ENCODE measurements around the gene CNKSR3. TPM values are rescaled to one million over a fixed set of nuclear protein-coding genes. Genes with fewer than 3 reads are reported as not detected.

CNKSR3 gene
- total RNA-seq, 2 donors from 2014 or later: 5.9 to 8.0 TPM

DNA sequence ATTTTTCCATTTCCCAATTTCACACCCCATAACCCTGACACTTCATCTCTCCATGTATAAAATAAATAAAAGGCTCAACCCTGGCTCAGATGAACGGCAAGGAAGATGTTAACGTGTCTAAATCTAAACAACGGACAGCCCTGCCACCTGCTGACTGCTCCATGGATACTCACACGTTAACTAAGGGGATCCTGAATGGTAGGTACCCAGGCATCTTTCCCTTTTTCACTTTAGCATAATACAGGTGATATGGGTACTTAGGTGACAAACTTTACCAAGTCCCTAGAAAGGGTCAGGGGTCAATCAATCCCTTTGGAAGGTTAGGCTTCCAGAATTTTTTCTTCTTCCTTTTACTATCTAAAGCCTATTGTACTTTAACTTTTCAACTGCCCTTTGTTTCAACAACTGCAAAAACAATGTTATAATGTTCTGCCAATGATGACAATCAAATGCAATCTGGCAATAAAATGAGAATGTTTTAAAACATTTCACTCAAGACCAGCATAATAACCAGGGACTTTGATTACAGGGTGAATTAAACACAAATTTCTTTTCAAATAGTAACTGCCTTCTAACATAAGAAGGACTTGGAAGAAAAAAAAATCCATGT is 101.5 kb downstream of the CNKSR3 start:
- H3K9ac ChIP-seq (ENCODE audit: extremely low read depth, low read length, poor library complexity, severe bottlenecking): no peak overlapping the region
- no peaks in the 10 kb centered on the region for H3K27me3 Mint-ChIP-seq (ENCODE audit: insufficient read depth)
- H3K4me3 Mint-ChIP-seq: no peak overlapping the region
- peaks cover 6% of the 10 kb centered on the region for H3K4me1 Mint-ChIP-seq
- WGBS, 2 experiments (ENCODE audit: insufficient coverage in 1 of 2, insufficient read length in 1 of 2): 85 to 91% methylated on average over 3 to 4 of the region's 4 CpGs
- no peak overlapping the region for H3K27ac ChIP-seq (ENCODE audit: low read depth, low read length)
- H3K9me3 Mint-ChIP-seq: no peaks in the 10 kb centered on the region
- H3K4me1 ChIP-seq (ENCODE audit: control insufficient read depth, insufficient read depth, low read length): no peaks in the 10 kb centered on the region
- no peaks in the 10 kb centered on the region for H3K9me3 ChIP-seq (ENCODE audit: control insufficient read depth, low read length)
- H3K36me3 ChIP-seq (ENCODE audit: control insufficient read depth, insufficient read depth, low read length): peaks cover 14% of the 10 kb centered on the region
- H3K27ac Mint-ChIP-seq: no peak overlapping the region
- no peaks in the 10 kb centered on the region for H3K27me3 ChIP-seq (ENCODE audit: control insufficient read depth, insufficient read depth, low read length, poor library complexity, severe bottlenecking)
- TF ChIP-seq, protein P1, sequence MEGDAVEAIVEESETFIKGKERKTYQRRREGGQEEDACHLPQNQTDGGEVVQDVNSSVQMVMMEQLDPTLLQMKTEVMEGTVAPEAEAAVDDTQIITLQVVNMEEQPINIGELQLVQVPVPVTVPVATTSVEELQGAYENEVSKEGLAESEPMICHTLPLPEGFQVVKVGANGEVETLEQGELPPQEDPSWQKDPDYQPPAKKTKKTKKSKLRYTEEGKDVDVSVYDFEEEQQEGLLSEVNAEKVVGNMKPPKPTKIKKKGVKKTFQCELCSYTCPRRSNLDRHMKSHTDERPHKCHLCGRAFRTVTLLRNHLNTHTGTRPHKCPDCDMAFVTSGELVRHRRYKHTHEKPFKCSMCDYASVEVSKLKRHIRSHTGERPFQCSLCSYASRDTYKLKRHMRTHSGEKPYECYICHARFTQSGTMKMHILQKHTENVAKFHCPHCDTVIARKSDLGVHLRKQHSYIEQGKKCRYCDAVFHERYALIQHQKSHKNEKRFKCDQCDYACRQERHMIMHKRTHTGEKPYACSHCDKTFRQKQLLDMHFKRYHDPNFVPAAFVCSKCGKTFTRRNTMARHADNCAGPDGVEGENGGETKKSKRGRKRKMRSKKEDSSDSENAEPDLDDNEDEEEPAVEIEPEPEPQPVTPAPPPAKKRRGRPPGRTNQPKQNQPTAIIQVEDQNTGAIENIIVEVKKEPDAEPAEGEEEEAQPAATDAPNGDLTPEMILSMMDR (conservative IDR thresholded peaks at IDR 0.05): peak; percentile 50
- no peak overlapping the region for H3K4me3 ChIP-seq (ENCODE audit: low read length)
- no peak for DNase-seq
- peaks cover 39% of the 10 kb centered on the region for H3K36me3 Mint-ChIP-seq (ENCODE audit: low read depth)

DNA sequence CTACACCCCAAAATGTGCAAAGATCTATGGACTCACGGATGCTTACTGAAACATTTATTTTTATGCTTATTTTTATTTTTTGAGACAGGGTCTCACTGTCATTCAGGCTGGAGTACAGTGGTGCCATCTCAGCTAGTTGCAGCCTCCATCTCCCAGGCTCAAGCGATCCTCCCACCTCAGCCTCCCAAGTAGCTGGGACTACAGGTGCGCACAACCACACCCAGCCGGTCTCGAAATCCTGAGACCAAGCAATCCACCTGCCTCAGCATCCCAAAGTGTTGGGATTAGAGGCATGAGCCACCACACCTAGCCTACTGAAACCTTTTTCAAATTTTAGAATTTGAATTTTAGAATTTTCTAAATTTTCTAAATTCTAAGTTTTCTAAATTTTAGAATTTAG is 103.0 kb downstream of the CNKSR3 start:
- Histone ChIP-seq H3K27me3 (ENCODE audit: control insufficient read depth, insufficient read depth, low read length, poor library complexity, severe bottlenecking) (no peaks in the 10 kb centered on the region), H3K9ac (ENCODE audit: extremely low read depth, low read length, poor library complexity, severe bottlenecking) (no peak overlapping the region), H3K4me3 (ENCODE audit: low read length) (no peak overlapping the region), H3K9me3 (ENCODE audit: control insufficient read depth, low read length) (no peaks in the 10 kb centered on the region), H3K36me3 (ENCODE audit: control insufficient read depth, insufficient read depth, low read length) (peaks cover 18% of the 10 kb centered on the region), H3K27ac (ENCODE audit: low read depth, low read length) (no peak overlapping the region), H3K4me1 (ENCODE audit: control insufficient read depth, insufficient read depth, low read length) (no peaks in the 10 kb centered on the region)
- H3K9me3 Mint-ChIP-seq: no peaks in the 10 kb centered on the region
- H3K27ac Mint-ChIP-seq: no peak overlapping the region
- H3K27me3 Mint-ChIP-seq (ENCODE audit: insufficient read depth): no peaks in the 10 kb centered on the region
- TF ChIP-seq, protein P1 (conservative IDR thresholded peaks at IDR 0.05): no peak
- no peak overlapping the region for H3K4me3 Mint-ChIP-seq
- H3K36me3 Mint-ChIP-seq (ENCODE audit: low read depth): peaks cover 42% of the 10 kb centered on the region
- H3K4me1 Mint-ChIP-seq: peaks cover 6% of the 10 kb centered on the region
- no peak for DNase-seq
- WGBS, 2 experiments (ENCODE audit: insufficient coverage in 1 of 2, insufficient read length in 1 of 2): 93% methylated on average over 5 of the region's 5 CpGs; no CpG with 5 or more reads in 1 of the 2 experiments

GRCh38 chr6:154406869-154407268 is 103.6 kb downstream of the CNKSR3 start:
- H3K36me3 Mint-ChIP-seq (ENCODE audit: low read depth): peaks cover 42% of the 10 kb centered on the region
- no peaks in the 10 kb centered on the region for H3K9me3 ChIP-seq (ENCODE audit: control insufficient read depth, low read length)
- TF ChIP-seq, protein P1 (conservative IDR thresholded peaks at IDR 0.05): no peak
- H3K9me3 Mint-ChIP-seq: no peaks in the 10 kb centered on the region
- H3K9ac ChIP-seq (ENCODE audit: extremely low read depth, low read length, poor library complexity, severe bottlenecking): no peak overlapping the region
- DNase-seq: no peak
- WGBS, 2 experiments (ENCODE audit: insufficient coverage in 1 of 2, insufficient read length in 1 of 2): 95 to 96% methylated on average over 4 to 10 of the region's 10 CpGs
- H3K4me1 ChIP-seq (ENCODE audit: control insufficient read depth, insufficient read depth, low read length): no peaks in the 10 kb centered on the region
- H3K36me3 ChIP-seq (ENCODE audit: control insufficient read depth, insufficient read depth, low read length): peaks cover 20% of the 10 kb centered on the region
- no peaks in the 10 kb centered on the region for H3K27me3 ChIP-seq (ENCODE audit: control insufficient read depth, insufficient read depth, low read length, poor library complexity, severe bottlenecking)
- H3K4me3 ChIP-seq (ENCODE audit: low read length): no peak overlapping the region
- H3K27me3 Mint-ChIP-seq (ENCODE audit: insufficient read depth): no peaks in the 10 kb centered on the region
- no peak overlapping the region for H3K27ac ChIP-seq (ENCODE audit: low read depth, low read length)
- no peak overlapping the region for H3K4me3 Mint-ChIP-seq
- no peak overlapping the region for H3K27ac Mint-ChIP-seq
- peaks cover 1% of the 10 kb centered on the region for H3K4me1 Mint-ChIP-seq

Measured in endodermal cell (in vitro differentiated cells).